ENCODE measurements around the gene SLC27A4.

SLC27A4 gene

DNA sequence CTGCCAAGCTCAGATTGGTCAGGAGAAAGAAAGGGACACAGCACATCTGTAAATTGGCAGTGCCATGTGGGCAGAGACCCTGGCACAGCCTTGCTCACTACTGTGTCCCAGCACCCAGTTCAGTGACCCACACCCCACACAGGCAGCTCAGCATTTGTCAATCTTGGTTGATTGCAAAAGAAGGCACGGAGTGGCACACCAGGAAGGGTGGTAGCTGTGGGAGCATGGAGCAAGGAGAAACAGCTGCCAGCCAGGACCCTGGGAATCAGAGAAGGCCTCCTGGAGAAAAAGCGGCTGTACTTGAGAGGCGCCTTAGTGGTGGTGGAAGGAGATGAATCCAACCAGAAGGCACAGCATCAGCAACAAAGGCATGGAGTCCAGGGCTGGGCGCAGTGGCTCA is 3.5 kb downstream of the SLC27A4 start:
- DNase-seq (ENCODE audit: low read depth, low spot score), result no peak
- no peak overlapping the region for H3K27ac ChIP-seq (ENCODE audit: low read length)
- no peak overlapping the region for H3K4me3 ChIP-seq (ENCODE audit: low read length)
- no CpG with 5 or more reads among the region's 4 CpGs for WGBS (ENCODE audit: insufficient coverage, insufficient read length)
- peaks cover 10% of the 10 kb centered on the region for H3K36me3 ChIP-seq (ENCODE audit: control insufficient read depth, insufficient read depth, low read length)
- H3K4me1 ChIP-seq (ENCODE audit: control insufficient read depth, insufficient read depth, low read length), result no peaks in the 10 kb centered on the region
- no peaks in the 10 kb centered on the region for H3K27me3 ChIP-seq (ENCODE audit: control insufficient read depth, insufficient read depth, low read length)
- H3K9me3 ChIP-seq (ENCODE audit: control insufficient read depth, insufficient read depth, low read length), result no peaks in the 10 kb centered on the region

DNA sequence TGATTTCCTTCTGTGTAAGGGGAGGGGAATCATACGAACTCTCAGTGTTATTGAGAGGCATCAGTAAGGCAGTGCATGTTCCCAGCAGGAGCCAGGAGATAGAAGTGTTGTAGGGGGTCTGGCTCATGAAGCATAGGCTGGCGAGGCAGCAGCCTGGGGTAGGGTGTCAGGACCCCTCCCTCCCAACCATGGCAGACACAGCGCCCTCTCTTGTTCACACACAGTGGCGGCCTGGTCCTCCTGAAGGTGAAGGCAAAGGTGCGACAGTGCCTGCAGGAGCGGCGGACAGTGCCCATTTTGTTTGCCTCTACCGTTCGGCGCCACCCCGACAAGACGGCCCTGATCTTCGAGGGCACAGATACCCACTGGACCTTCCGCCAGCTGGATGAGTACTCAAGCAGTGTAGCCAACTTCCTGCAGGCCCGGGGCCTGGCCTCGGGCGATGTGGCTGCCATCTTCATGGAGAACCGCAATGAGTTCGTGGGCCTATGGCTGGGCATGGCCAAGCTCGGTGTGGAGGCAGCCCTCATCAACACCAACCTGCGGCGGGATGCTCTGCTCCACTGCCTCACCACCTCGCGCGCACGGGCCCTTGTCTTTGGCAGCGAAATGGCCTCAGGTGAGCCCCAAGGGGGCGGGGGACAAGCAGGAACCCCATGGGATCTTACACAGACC is 4.7 kb downstream of the SLC27A4 start:
- DNase-seq (ENCODE audit: low read depth, low spot score), result no peak
- peaks cover 10% of the 10 kb centered on the region for H3K36me3 ChIP-seq (ENCODE audit: control insufficient read depth, insufficient read depth, low read length)
- H3K27ac ChIP-seq (ENCODE audit: low read length), result no peak overlapping the region
- no peaks in the 10 kb centered on the region for H3K4me1 ChIP-seq (ENCODE audit: control insufficient read depth, insufficient read depth, low read length)
- no CpG with 5 or more reads among the region's 28 CpGs for WGBS (ENCODE audit: insufficient coverage, insufficient read length)
- no peaks in the 10 kb centered on the region for H3K9me3 ChIP-seq (ENCODE audit: control insufficient read depth, insufficient read depth, low read length)
- no peak overlapping the region for H3K4me3 ChIP-seq (ENCODE audit: low read length)
- no peaks in the 10 kb centered on the region for H3K27me3 ChIP-seq (ENCODE audit: control insufficient read depth, insufficient read depth, low read length)

DNA sequence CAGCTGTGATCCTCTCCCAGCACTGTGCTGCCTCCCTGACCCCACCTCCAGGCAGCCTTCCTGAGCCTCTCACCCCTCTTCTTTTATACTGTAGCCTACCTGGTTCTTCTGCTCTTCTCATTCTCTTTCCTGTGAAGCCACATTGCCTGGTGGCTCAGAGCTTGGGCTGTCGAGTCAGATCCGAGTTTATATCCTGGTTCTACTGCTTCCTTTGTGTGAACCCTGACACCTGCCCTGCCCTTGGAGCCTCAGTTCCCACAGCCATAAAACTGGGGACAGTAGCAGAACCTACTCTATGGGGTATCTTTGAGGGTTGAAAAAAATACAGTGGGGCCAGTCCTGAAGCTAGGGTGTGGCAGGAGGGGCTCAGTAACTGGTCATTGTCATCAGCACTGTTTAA is 8.8 kb downstream of the SLC27A4 start:
- H3K27me3 ChIP-seq (ENCODE audit: control insufficient read depth, insufficient read depth, low read length), result no peaks in the 10 kb centered on the region
- H3K4me3 ChIP-seq (ENCODE audit: low read length), result no peak overlapping the region
- H3K27ac ChIP-seq (ENCODE audit: low read length), result no peak overlapping the region
- WGBS (ENCODE audit: insufficient coverage, insufficient read length), result no CpG with 5 or more reads among the region's 2 CpGs
- H3K4me1 ChIP-seq (ENCODE audit: control insufficient read depth, insufficient read depth, low read length), result no peaks in the 10 kb centered on the region
- H3K36me3 ChIP-seq (ENCODE audit: control insufficient read depth, insufficient read depth, low read length), result peaks cover 10% of the 10 kb centered on the region
- no peaks in the 10 kb centered on the region for H3K9me3 ChIP-seq (ENCODE audit: control insufficient read depth, insufficient read depth, low read length)
- no peak for DNase-seq (ENCODE audit: low read depth, low spot score)

DNA sequence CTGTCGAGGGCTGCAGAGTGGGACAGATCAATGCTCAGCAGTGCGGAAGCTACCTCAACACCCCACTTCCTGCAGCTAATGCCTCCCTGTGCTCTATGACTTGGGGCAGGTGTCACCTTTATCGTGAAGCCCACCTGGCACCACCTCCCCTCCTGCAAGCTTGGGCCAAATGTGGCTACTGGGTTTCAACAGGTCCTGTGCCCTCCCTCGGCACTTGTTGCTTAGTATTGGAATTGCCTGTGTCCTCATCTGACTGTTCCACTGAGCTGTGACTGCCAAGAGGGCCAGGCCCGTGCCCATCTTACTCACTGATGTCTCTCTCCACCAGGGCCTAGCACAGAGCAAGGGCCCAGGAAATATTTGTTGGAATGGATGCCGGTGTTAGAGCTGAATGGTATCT is 9.4 kb downstream of the SLC27A4 start:
- WGBS (ENCODE audit: insufficient coverage, insufficient read length), result no CpG with 5 or more reads among the region's 6 CpGs
- peaks cover 10% of the 10 kb centered on the region for H3K36me3 ChIP-seq (ENCODE audit: control insufficient read depth, insufficient read depth, low read length)

DNA sequence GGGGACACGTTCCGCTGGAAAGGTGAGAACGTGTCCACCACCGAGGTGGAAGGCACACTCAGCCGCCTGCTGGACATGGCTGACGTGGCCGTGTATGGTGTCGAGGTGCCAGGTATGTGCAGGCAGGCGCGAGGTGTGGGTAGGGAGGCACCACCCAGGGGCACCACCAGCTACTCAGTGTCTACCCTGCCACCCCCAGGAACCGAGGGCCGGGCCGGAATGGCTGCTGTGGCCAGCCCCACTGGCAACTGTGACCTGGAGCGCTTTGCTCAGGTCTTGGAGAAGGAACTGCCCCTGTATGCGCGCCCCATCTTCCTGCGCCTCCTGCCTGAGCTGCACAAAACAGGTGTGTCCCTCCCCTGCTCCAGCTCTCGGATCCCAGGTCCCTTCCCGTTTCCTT is 15.1 kb downstream of the SLC27A4 start:
- DNase-seq (ENCODE audit: low read depth, low spot score), result no peak
- no peaks in the 10 kb centered on the region for H3K36me3 ChIP-seq (ENCODE audit: control insufficient read depth, insufficient read depth, low read length)
- H3K4me3 ChIP-seq (ENCODE audit: low read length), result no peak overlapping the region
- H3K27me3 ChIP-seq (ENCODE audit: control insufficient read depth, insufficient read depth, low read length), result no peaks in the 10 kb centered on the region
- H3K27ac ChIP-seq (ENCODE audit: low read length), result no peak overlapping the region
- no CpG with 5 or more reads among the region's 19 CpGs for WGBS (ENCODE audit: insufficient coverage, insufficient read length)
- no peaks in the 10 kb centered on the region for H3K9me3 ChIP-seq (ENCODE audit: control insufficient read depth, insufficient read depth, low read length)
- no peaks in the 10 kb centered on the region for H3K4me1 ChIP-seq (ENCODE audit: control insufficient read depth, insufficient read depth, low read length)

More for the DNA sequence above, 9.4 kb downstream of the SLC27A4 start:
- H3K27me3 ChIP-seq (ENCODE audit: control insufficient read depth, insufficient read depth, low read length), result no peaks in the 10 kb centered on the region
- no peaks in the 10 kb centered on the region for H3K9me3 ChIP-seq (ENCODE audit: control insufficient read depth, insufficient read depth, low read length)
- no peak for DNase-seq (ENCODE audit: low read depth, low spot score)
- H3K27ac ChIP-seq (ENCODE audit: low read length), result no peak overlapping the region
- H3K4me3 ChIP-seq (ENCODE audit: low read length), result no peak overlapping the region
- H3K4me1 ChIP-seq (ENCODE audit: control insufficient read depth, insufficient read depth, low read length), result no peaks in the 10 kb centered on the region

DNA sequence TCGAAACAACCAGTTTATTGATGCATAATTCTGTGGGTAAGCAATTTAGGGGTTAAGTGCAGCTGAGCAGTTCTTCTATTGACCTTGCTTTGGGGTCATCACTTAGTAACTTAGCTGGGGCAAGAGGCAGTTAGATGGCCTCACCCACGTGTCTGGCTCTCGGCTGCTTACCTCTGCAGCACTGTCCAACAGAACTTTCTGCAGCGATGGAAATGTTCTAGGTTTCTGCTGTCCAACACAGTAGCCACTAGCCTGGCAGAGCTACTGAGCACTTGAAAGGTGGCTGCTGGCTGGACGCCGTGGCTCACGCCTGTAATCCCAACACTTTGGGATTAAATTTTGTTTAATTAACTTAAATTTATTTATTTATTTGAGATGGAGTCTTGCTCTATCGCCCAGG is 17.8 kb downstream of the SLC27A4 start:
- Histone ChIP-seq H3K4me1 (ENCODE audit: control insufficient read depth, insufficient read depth, low read length) (no peaks in the 10 kb centered on the region), H3K9me3 (ENCODE audit: control insufficient read depth, insufficient read depth, low read length) (no peaks in the 10 kb centered on the region), H3K27me3 (ENCODE audit: control insufficient read depth, insufficient read depth, low read length) (peaks cover 6% of the 10 kb centered on the region; the same call in 1 of the 2 replicates), H3K27ac (ENCODE audit: low read length) (no peak overlapping the region), H3K36me3 (ENCODE audit: control insufficient read depth, insufficient read depth, low read length) (no peaks in the 10 kb centered on the region), H3K4me3 (ENCODE audit: low read length) (no peak overlapping the region)
- DNase-seq (ENCODE audit: low read depth, low spot score), result no peak
- WGBS (ENCODE audit: insufficient coverage, insufficient read length), result no CpG with 5 or more reads among the region's 8 CpGs

DNA sequence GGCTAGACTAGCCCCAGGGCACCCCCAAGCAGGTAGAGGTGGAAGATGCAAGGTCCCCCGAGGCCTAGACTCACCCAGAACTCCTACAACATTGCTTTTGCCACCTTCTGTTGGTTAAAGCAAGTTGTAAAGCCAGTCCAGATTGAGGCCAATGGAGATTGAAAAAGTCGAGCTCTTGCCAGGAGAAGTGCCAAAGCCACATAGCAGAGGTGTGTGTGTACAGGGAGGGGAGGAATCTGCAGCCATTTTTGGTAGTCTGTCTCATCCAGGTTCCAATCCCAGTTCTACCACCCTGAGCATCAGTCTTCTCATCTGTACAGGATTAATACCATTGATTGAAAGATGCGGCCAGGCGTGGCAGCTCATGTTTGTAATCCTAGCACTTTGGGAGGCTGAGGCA is 18.5 kb downstream of the SLC27A4 start:
- no CpG with 5 or more reads among the region's 4 CpGs for WGBS (ENCODE audit: insufficient coverage, insufficient read length)
- Histone ChIP-seq H3K27me3 (ENCODE audit: control insufficient read depth, insufficient read depth, low read length) (peaks cover 10% of the 10 kb centered on the region; the same call in 1 of the 2 replicates), H3K27ac (ENCODE audit: low read length) (no peak overlapping the region), H3K9me3 (ENCODE audit: control insufficient read depth, insufficient read depth, low read length) (no peaks in the 10 kb centered on the region), H3K4me3 (ENCODE audit: low read length) (no peak overlapping the region), H3K36me3 (ENCODE audit: control insufficient read depth, insufficient read depth, low read length) (no peaks in the 10 kb centered on the region), H3K4me1 (ENCODE audit: control insufficient read depth, insufficient read depth, low read length) (peaks cover 2% of the 10 kb centered on the region; the same call in 1 of the 2 replicates)
- DNase-seq (ENCODE audit: low read depth, low spot score), result no peak

DNA sequence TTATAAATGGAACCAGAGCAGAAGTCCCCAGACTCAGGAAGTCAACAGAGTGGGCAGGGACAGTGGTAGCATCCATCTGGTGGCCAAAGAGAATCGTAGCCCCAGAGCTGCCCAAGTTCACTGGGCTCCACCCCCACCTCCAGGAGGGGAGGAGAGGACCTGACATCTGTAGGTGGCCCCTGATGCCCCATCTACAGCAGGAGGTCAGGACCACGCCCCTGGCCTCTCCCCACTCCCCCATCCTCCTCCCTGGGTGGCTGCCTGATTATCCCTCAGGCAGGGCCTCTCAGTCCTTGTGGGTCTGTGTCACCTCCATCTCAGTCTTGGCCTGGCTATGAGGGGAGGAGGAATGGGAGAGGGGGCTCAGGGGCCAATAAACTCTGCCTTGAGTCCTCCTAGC is 20.5 kb downstream of the SLC27A4 start:
- Histone ChIP-seq H3K9me3 (ENCODE audit: control insufficient read depth, insufficient read depth, low read length) (no peaks in the 10 kb centered on the region), H3K4me3 (ENCODE audit: low read length) (no peak overlapping the region), H3K4me1 (ENCODE audit: control insufficient read depth, insufficient read depth, low read length) (peaks cover 2% of the 10 kb centered on the region; the same call in 1 of the 2 replicates), H3K36me3 (ENCODE audit: control insufficient read depth, insufficient read depth, low read length) (no peaks in the 10 kb centered on the region), H3K27me3 (ENCODE audit: control insufficient read depth, insufficient read depth, low read length) (peaks cover 18% of the 10 kb centered on the region), H3K27ac (ENCODE audit: low read length) (no peak overlapping the region)
- no CpG with 5 or more reads among the region's 2 CpGs for WGBS (ENCODE audit: insufficient coverage, insufficient read length)
- DNase-seq (ENCODE audit: low read depth, low spot score), result no peak

DNA sequence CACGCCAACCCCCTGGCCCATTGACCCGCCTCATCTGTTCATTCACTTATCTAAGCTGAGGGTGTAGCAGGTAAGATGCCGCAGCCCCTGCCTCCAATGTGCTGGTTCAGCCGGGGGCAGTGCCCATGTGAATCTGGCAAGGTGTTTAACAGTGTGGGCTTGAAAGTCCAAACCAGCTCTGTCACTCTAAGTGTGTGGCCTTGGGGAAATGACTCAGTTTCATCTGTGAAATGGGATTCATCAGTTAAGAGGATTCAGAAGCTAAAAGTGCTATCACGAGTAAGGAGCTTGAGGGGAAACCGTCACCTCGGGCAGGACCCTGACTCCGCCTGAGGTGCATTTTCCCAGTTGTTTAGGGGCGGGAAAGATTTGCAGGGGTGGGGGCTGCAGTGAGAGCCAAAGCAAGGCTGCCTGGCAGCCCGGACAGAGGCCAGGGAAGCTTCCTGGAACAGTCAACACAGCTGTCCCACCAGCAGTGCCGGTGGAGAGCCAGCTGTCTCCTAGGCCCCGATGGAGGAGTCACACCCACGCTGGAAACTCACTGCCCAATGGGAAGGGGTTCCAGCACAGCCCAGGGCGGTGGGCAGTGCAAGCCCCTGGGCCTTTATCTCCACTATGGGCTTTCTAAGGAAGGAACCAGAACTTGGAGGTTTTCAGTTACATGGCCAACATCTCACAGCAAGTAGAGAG is 21.1 kb downstream of the SLC27A4 start:
- no peak overlapping the region for H3K4me3 ChIP-seq (ENCODE audit: low read length)
- peaks cover 2% of the 10 kb centered on the region; the same call in 1 of the 2 replicates for H3K4me1 ChIP-seq (ENCODE audit: control insufficient read depth, insufficient read depth, low read length)
- no peak overlapping the region for H3K27ac ChIP-seq (ENCODE audit: low read length)
- WGBS (ENCODE audit: insufficient coverage, insufficient read length), result no CpG with 5 or more reads among the region's 14 CpGs
- DNase-seq (ENCODE audit: low read depth, low spot score), result no peak
- no peaks in the 10 kb centered on the region for H3K9me3 ChIP-seq (ENCODE audit: control insufficient read depth, insufficient read depth, low read length)
- H3K36me3 ChIP-seq (ENCODE audit: control insufficient read depth, insufficient read depth, low read length), result no peaks in the 10 kb centered on the region
- peaks cover 18% of the 10 kb centered on the region for H3K27me3 ChIP-seq (ENCODE audit: control insufficient read depth, insufficient read depth, low read length)

DNA sequence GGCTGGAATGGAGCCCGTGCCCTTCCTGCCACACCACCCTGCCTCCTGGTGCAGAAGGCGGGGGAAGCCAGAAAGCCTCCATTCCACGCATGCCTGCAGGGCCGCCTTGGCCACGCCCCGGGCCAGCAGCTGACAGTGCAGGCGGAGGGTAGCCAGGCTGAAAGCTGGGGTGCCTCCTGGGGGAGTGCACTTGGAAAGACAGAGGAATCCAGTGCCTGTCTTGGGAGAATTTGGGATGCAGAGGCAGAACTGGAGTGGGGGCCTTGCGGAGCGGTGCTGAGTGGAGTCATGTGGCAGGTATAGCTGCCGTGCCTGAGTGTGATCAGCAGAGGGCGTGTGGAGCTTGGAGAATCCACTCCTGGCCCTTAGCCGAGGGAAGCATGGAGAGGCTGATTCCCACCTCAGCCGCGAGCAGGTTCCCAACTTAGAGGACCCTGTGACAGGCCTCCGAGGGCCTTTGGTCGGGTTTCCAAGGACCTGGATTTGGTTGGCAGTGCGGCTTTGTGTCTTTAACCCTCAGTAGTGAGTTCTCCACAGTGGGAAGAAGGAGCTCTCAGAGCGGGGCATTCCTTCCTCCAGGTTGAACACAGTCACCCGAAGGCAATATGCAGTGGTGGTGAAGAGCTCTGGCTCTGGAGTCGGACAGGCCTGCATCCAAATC is 21.8 kb downstream of the SLC27A4 start:
- no peak overlapping the region for H3K4me3 ChIP-seq (ENCODE audit: low read length)

More for the DNA sequence above, 21.8 kb downstream of the SLC27A4 start:
- no peaks in the 10 kb centered on the region for H3K9me3 ChIP-seq (ENCODE audit: control insufficient read depth, insufficient read depth, low read length)
- peak; percentile 82 for DNase-seq (ENCODE audit: low read depth, low spot score)
- no peaks in the 10 kb centered on the region for H3K36me3 ChIP-seq (ENCODE audit: control insufficient read depth, insufficient read depth, low read length)
- H3K27me3 ChIP-seq (ENCODE audit: control insufficient read depth, insufficient read depth, low read length), result peaks cover 25% of the 10 kb centered on the region
- no peak overlapping the region for H3K27ac ChIP-seq (ENCODE audit: low read length)
- WGBS (ENCODE audit: insufficient coverage, insufficient read length), result no CpG with 5 or more reads among the region's 20 CpGs
- peaks cover 2% of the 10 kb centered on the region; the same call in 1 of the 2 replicates for H3K4me1 ChIP-seq (ENCODE audit: control insufficient read depth, insufficient read depth, low read length)

Data from iPS DF 6.9 (cell line).